Measurements from ENCODE around the gene C6orf89. TPM values are rescaled to one million over a fixed set of nuclear protein-coding genes. Genes with fewer than 3 reads are reported as not detected.
A peak's percentile ranks its signal among the peaks of the same experiment; 100 is the strongest.

Gene C6orf89
- polyA plus RNA-seq, 2 of the 4 experiments (the other 2 are of a cell fraction): 13.8 to 27.0 TPM

DNA sequence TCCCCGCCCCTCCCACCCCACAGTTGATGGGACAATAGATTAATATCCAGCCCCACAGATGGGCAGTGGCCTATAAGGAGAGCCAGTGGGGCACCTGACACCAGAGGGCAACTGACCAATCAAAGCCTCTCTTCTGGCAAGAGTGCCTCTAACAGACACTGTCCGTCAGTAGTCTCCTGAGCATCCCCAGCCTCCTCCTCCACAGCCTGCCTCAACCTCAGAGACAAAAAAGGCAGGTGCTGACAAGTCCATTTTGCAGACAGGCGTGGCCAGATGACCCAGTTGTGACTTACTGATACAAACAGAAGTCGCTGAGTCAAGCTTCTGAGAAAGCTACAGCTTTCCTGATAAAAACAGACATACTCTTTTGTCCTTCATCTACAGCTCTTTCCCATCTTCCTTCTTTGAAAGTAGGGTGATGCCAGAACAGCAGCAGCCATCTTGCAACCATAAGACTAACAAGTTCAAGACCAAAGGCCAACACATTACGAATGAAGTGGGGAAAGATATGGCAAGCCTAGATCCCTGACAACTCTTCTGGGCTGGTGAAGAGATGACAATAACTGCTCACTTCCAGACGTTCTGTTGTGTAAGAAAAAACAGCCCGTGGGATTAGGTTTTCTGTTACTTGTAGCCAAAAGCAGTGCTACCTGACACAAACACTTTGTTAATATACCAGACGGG lies 23.4 kb upstream of the C6orf89 start:
- FAIRE-seq: no peak
- no peak for TF ChIP-seq HDAC2 (IDR thresholded peaks at IDR 0.05)
- TF ChIP-seq TP53 (CRISPR knock-in tag; IDR thresholded peaks at IDR 0.05): no peak
- TF ChIP-seq PHF8 (IDR thresholded peaks at IDR 0.05; ENCODE audit: borderline replicate concordance, low read depth): no peak
- no peak for TF ChIP-seq EHF (CRISPR knock-in tag; IDR thresholded peaks at IDR 0.05)
- TF ChIP-seq, protein P1, sequence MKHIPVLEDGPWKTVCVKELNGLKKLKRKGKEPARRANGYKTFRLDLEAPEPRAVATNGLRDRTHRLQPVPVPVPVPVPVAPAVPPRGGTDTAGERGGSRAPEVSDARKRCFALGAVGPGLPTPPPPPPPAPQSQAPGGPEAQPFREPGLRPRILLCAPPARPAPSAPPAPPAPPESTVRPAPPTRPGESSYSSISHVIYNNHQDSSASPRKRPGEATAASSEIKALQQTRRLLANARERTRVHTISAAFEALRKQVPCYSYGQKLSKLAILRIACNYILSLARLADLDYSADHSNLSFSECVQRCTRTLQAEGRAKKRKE (CRISPR knock-in tag; IDR thresholded peaks at IDR 0.05; ENCODE audit: low read depth): no peak
- no peak for TF ChIP-seq MYC (IDR thresholded peaks at IDR 0.05; ENCODE audit: borderline replicate concordance, low read length)
- TF ChIP-seq, protein P2, sequence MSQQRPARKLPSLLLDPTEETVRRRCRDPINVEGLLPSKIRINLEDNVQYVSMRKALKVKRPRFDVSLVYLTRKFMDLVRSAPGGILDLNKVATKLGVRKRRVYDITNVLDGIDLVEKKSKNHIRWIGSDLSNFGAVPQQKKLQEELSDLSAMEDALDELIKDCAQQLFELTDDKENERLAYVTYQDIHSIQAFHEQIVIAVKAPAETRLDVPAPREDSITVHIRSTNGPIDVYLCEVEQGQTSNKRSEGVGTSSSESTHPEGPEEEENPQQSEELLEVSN (IDR thresholded peaks at IDR 0.05; ENCODE audit: borderline replicate concordance, low read depth): no peak
- no peak for TF ChIP-seq ZC3H11A (IDR thresholded peaks at IDR 0.05)
- no peak for TF ChIP-seq RARB (CRISPR knock-in tag; IDR thresholded peaks at IDR 0.05)
- no peak for TF ChIP-seq JUNB (IDR thresholded peaks at IDR 0.05)
- WGBS (ENCODE audit: missing lambda C conversion rate): 86% methylated on average over 7 of the region's 8 CpGs

DNA sequence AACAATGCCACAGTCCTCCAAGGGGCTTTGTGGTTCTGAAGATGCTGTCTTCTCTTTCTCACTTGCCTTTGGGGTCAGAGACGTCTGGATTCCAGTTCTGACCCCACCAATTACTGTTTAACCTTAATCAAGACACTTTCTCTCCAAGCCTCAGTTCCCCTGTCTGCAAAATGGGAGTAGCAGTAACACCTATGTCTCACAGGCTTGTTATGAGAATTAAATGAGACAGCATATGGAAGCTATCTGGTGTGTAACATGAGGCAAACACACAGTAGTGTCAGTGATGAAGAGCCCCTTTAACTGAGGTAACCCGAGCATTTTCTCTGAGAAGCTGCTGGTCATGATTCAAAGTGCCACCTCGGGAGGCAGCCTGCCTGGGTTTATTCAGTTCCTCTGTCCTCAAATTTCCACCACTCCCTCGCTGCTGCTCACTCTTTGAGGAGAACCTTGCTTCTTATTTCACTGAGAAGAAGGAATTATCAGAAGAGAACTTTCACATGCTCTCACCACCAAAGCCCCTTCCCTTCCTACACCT lies 22.8 kb upstream of the C6orf89 start:
- H3K4me2 ChIP-seq: no peak overlapping the region
- DNase-seq (ENCODE audit: low read depth in 1 of 2, low spot score in 1 of 2): no peak
- 0 out of 3 replicates have a peak, but pooled peaks cover 3% of the 10 kb centered on the region for H3K4me1 ChIP-seq
- H3K4me3 ChIP-seq: no peak overlapping the region
- FAIRE-seq: no peak
- H3K27ac ChIP-seq: no peak overlapping the region
- H3K9me3 ChIP-seq: no peaks in the 10 kb centered on the region
- 82% methylated on average over 4 of the region's 4 CpGs for WGBS (ENCODE audit: missing lambda C conversion rate)
- ChIA-PET CTCF (interaction anchor here (1.6 kb wide), 1 partner anchor 155 kb away, joined by 4 read pairs; no protein-coding TSS in a partner anchor), POLR2A (interaction anchor here (1.2 kb wide), 1 partner anchor 11 kb away, joined by 3 read pairs; no protein-coding TSS in a partner anchor)
- ATAC-seq: no peak
- TF ChIP-seq JUN (IDR thresholded peaks at IDR 0.05) (no peak), POLR2A (IDR thresholded peaks at IDR 0.05; ENCODE audit: low read length) (no peak), EHF (CRISPR knock-in tag; IDR thresholded peaks at IDR 0.05) (no peak), CHD2 (IDR thresholded peaks at IDR 0.05; ENCODE audit: low read length, partially characterized antibody) (no peak), KDM1A (IDR thresholded peaks at IDR 0.05; ENCODE audit: low read depth) (no peak), CEBPB (IDR thresholded peaks at IDR 0.05) (no peak)

More for the DNA sequence above, 23.4 kb upstream of the C6orf89 start:
- H3K27ac ChIP-seq: no peak overlapping the region
- POLR2A ChIA-PET: no interaction called here
- CTCF ChIA-PET: interaction anchor here (1.6 kb wide), 1 partner anchor 156 kb away, joined by 4 read pairs; no protein-coding TSS in a partner anchor
- H3K4me2 ChIP-seq: no peak overlapping the region
- DNase-seq (ENCODE audit: low read depth in 1 of 2, low spot score in 1 of 2): peak in 1 of 2 experiments; percentile 25
- no peak overlapping the region for H3K4me3 ChIP-seq
- 0 out of 3 replicates have a peak, but pooled peaks cover 3% of the 10 kb centered on the region for H3K4me1 ChIP-seq
- H3K9me3 ChIP-seq: no peaks in the 10 kb centered on the region
- ATAC-seq: no peak

DNA sequence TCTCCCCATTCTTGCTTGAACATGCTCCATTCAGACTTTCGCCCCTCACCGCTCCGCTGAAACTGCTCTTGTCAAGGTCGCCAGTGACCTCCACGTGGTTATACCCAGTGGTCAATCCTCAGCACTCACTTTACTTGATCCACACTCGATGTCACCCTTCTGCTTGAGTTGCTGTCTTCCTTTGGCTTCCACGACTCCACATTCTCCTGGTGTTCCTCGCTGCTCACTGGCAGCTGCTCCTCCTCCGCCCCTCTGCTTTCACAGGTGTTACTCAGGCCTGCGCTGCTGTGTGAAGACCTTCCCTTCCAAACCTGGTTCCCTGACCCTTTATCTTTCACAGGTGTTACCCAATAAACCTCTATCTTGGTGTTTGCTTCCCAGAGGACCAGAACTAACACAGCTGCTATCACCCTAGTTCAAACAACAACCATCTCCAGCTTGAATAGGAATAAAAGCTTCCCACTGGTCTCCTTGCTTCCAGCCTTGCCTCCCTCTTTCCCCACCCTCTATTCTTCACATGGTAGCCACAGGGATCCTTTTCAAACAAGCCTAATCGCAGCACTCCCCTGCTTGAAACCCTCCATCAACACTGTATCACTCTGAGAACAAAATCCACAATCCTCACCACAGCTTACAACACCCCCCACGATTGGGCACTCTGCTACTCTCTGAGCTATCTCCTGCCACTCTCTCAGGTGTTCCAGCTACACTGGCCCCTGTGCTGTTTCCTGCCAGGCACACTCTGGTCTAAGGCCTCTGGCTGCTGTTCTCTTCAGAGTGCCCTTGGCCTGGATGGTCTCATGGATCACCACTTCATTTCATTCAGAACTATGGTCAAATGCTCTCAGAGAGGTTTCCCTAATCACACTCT lies 21.8 kb upstream of the C6orf89 start:
- FAIRE-seq: no peak
- ATAC-seq: no peak
- Histone ChIP-seq H3K9me3 (no peaks in the 10 kb centered on the region), H3K4me3 (no peak overlapping the region), H3K4me1 (0 out of 3 replicates have a peak, but pooled peaks cover 3% of the 10 kb centered on the region), H3K27ac (no peak overlapping the region), H3K4me2 (no peak overlapping the region)
- no peak for DNase-seq (ENCODE audit: low read depth in 1 of 2, low spot score in 1 of 2)
- CTCF ChIA-PET: interaction anchor here (1.0 to 1.9 kb wide), 3 partner anchors 12 to 154 kb away, joined by 4 to 5 read pairs (median 5); no protein-coding TSS in a partner anchor
- WGBS (ENCODE audit: missing lambda C conversion rate): 94% methylated on average over 12 of the region's 12 CpGs
- TF ChIP-seq NFE2L2 (conservative IDR thresholded peaks at IDR 0.05; ENCODE audit: low read length) (no peak), NPAS2 (CRISPR knock-in tag; IDR thresholded peaks at IDR 0.05; ENCODE audit: borderline replicate concordance) (no peak), HOXA7 (CRISPR knock-in tag; IDR thresholded peaks at IDR 0.05) (no peak)
- TF ChIP-seq, protein P2 (IDR thresholded peaks at IDR 0.05; ENCODE audit: borderline replicate concordance, low read depth): no peak
- POLR2A ChIA-PET: interaction anchor here (1.2 kb wide), 1 partner anchor 10 kb away, joined by 3 read pairs; no protein-coding TSS in a partner anchor
